ENCODE results near the gene FAM78A.

Gene FAM78A

DNA sequence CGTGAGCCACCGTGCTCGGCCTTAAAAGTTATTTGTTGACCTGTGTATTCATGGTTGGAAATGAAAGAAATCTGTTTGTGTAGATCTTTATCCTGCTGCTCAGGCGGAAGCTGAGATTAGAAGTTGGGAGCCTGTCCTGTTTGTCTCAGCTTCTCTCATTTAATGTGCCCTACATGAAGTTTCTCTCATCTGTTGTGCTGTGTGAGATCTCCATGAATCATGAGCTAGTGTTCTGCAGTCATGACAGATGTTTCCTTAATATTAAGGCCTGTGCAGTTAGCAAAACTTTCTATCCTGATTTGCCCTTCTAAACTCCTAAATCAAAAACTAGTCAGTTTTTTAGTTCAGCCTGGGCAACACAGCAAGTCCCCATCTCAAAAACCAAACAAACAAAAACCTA is 59.5 kb downstream of the FAM78A start:
- in situ Hi-C loops (cut with HindIII; ENCODE audit: low sequenced_read_pairs) = loop anchor here (5.0 kb wide), 1 partner anchor 75 kb away; no protein-coding TSS in a partner anchor

DNA sequence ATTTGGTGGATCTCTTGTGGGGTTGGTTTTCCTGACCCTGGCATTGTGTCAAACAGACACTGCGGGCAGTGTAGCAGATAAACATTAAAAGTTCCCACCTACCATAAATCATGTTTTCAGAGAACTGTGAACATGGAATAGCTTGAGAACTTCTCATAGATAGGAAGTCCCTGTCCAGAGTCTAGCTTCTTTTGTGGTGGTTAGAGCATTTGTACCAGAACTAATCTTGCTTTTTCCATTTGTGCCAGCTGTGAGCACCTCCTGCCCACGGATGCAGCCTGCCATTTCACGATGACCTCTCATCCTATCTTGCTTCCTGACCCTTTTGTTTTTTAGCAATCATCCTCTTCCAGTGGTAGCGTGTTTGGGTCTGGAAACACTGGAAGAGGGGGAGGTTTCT is 61.4 kb downstream of the FAM78A start:
- in situ Hi-C loops (cut with HindIII; ENCODE audit: low sequenced_read_pairs) = loop anchor here (5.0 kb wide), 2 partner anchors 32 to 77 kb away; no protein-coding TSS in a partner anchor

DNA sequence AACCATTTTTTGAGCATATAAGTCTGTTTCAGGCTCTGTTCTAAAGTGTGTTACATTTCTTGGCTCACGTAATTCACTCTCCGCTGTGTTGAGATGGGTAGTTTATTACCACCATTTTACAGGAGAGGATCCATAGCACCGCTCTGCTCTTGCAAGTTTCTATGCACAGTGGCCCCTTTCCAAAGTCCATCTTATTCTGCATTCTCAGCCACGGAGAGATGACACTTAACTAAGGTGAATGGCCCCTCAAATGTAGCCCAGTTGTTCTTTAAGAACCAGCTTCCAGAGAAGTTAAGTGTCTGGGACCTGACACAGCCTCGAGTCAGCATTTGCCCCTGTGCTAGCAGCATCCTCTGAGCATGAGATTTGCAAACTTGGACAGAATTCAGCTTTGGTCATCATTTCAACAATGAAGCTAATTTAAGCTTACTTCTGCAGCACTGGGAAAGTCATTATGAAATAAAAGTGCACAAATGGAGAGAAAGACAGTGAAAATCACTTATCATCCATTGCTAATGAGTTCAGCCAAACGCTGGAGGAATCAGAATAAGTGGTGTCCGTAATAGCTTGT is 61.9 kb downstream of the FAM78A start:
- in situ Hi-C loops (cut with HindIII; ENCODE audit: low sequenced_read_pairs) = loop anchor here (5.0 kb wide), 1 partner anchor 33 kb away; no protein-coding TSS in a partner anchor

DNA sequence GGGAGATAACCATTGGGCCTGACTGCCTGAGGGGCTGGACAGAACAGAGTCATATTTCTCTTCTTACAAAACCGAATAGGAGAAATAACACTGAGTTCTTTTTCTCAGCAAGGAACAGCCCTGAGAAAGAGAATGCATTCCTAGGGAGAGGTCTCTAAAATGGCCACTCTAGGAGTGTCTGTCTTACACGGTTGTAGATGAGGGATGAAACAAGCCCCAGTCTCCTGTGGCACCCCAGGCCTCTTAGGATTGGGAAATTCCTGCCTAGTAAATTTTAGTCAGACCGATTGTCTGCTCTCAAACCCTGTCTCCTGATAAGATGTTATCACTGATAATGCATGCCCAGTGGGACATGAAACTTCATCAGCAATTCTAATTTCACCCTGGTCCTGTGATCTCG is 64.4 kb downstream of the FAM78A start:
- in situ Hi-C loops (cut with HindIII; ENCODE audit: low sequenced_read_pairs) = loop anchor here (5.0 kb wide), 1 partner anchor 35 kb away; no protein-coding TSS in a partner anchor

All from endothelial cell of hepatic sinusoid (primary cell).